HG03575 (cell line): ENCODE results near the gene EME1.

Experiments used
- ATAC-seq: cut with Tn5 transposase; IDR thresholded peaks from one replicate; pipeline ENCODE4 v1.9.1; 2021; ENCODE audit not compliant: unreplicated experiment, insufficient number of reproducible peaks, low FRiP score; ENCODE audit errors: extremely low read depth

Gene EME1

GRCh38 chr17:50347117-50347893, 25.7 kb upstream of the EME1 start:
- ATAC-seq, result no peak

DNA sequence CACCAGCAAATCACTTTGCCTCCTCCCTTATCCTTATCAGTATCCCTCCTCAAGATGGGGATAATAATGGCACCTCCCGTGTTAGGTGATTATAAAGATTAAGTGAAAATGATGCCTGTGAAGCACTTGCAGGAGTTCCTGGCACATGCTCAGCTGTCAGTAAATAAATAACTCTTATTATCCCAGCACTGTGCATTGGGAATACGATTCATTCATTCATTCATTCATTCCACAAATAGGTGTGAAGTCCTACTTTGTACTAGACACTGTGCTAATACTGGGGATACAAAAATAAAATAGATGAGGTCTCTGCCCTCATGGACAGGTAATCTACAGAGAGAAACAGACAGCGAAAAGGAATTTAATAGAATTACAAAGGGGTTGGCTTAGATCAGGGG, 25.1 kb upstream of the EME1 start:
- ATAC-seq, result no peak

GRCh38 chr17:50348522-50349242, 24.3 kb upstream of the EME1 start:
- no peak for ATAC-seq

DNA sequence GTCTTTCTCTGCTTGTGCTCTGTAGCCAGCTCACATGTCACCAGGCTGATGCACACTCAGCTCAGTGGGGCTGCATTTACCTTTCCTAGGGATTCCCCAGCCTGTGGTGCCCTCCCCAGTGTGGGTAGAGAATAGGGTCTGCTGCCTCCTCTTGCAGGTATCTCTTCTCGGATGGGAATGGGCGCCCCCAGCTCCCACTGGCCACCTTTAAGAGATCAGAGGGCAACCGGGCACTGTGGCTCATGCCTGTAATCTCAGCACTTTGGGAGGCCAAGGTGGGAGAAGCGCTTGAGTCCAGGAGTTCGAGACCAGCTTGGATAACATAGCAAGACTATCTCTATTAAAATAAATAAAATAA, 23.8 kb upstream of the EME1 start:
- no peak for ATAC-seq

GRCh38 chr17:50350733-50351132, 22.3 kb upstream of the EME1 start:
- no peak for ATAC-seq

DNA sequence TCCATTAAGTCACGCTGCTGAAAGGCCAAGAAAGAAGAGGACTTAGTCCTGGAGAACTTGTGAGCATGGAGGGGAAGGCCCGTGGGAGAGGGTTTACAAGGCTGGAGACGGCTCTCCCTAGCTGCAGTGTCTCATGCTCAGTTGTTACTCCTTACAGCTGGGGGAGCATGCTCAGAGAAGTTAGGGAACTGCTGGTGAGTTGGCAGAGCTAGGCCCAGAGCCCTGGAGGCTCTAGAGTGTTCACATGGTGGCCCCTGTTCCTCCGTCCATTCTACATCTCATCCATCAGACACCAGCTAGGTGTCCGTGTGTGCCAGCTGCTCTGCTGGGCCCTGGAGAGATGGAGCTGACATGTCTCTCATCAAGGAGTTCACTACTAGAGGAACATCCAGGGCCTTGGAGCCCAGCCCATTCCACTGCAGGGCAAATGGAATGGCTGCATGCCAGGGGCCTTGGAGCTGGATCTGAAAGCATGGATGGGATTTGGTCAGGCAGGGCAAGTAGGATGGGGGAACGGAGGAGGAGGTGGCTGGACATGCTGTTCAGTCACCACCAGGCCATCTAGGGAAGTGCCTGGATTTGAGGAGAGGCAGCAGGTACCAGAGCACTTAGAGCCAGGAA, 20.8 kb upstream of the EME1 start:
- ATAC-seq, result no peak

GRCh38 chr17:50352693-50353599, 20.1 kb upstream of the EME1 start:
- ATAC-seq, result no peak

DNA sequence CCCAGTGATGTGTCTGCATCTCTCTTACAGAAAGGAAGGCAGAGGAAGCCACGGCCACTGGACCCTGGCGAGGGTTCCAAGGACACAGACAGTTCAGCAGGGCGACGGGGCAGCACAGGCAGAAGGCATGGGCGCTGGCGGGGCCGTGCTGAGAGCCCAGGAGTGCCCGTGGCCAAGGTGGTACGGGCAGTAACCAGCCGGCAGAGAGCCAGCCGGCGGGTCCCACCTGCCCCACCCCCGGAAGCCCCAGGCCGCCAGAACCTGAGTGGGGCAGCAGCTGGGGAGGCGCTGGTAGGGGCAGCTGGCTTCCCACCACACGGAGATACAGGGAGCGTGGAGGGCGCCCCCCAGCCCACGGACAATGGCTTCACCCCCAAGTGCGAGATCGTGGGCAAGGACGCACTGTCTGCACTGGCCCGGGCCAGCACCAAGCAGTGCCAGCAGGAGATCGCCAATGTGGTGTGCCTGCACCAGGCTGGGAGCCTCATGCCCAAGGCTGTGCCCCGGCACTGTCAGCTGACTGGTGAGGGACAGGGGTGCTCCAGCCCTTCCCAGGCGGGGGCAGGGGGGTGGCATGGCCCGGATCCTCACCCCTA, 19.3 kb upstream of the EME1 start:
- ATAC-seq, result no peak

GRCh38 chr17:50354198-50354597, 18.8 kb upstream of the EME1 start:
- no peak for ATAC-seq

DNA sequence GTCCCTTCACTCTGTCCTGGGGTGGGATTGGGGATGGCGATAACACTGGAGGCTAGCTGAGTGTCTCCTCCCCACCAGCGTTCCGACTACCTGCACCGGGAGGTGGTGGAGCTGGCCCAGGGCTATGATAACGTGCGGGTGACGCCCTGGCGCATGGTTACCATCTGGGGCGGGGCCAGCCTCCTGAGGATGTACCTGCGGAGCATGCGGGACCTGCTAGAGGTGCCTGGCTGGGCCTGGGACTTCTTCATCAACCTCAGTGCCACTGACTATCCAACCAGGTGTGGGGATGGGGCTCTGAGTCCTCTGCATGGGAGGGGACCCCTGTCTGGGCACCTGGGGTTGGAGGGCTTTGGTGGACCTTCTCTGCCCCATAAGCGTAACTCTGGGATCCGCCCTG, 18.3 kb upstream of the EME1 start:
- no peak for ATAC-seq

- no peak for ATAC-seq
These were observed 17.7 kb upstream of the EME1 start for GRCh38 chr17:50355336-50355700.

GRCh38 chr17:50355701-50356341, 17.2 kb upstream of the EME1 start:
- ATAC-seq, result no peak

GRCh38 chr17:50356418-50356817, 16.6 kb upstream of the EME1 start:
- ATAC-seq, result no peak

DNA sequence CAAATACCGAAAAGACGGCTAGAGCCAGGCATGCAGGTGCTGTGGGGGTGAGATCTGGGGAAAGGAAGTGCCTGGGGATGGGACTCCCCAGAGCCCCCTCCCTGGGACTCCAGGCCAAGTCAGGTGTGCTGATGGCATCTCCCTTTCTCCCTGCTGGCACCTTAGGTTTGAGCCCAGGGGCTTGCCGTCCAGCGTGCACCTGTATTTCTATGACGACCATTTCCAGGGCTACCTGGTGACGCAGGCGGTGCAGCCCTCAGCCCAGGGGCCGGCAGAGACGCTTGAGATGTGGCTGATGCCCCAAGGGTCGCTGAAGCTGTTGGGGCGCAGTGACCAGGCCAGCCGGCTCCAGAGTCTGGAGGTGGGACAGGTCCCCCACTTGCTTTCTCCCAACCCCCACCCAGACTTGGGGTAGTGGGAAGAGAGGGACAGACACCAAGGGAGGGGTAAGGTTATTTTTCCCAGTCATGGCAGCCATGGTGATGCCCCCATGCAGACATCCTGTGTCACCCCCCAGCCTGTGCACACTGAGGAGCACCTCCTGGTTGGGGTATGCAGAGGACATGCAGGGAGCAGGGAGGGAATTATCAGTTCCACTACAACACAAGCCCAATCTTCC, 16.0 kb upstream of the EME1 start:
- no peak for ATAC-seq

DNA sequence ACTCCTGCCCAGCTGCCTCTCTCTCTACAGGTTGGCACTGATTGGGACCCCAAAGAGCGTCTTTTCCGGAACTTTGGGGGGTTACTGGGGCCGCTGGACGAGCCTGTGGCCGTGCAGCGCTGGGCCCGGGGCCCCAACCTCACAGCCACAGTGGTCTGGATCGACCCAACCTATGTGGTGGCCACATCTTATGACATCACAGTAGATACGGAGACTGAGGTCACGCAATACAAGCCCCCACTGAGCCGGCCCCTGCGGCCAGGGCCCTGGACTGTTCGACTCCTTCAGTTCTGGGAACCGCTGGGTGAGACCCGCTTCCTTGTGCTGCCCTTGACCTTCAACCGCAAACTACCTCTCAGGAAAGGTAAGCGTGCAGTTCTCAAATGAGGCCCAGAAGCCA, 14.9 kb upstream of the EME1 start:
- ATAC-seq, result no peak

GRCh38 chr17:50359005-50359699, 13.9 kb upstream of the EME1 start:
- no peak for ATAC-seq

DNA sequence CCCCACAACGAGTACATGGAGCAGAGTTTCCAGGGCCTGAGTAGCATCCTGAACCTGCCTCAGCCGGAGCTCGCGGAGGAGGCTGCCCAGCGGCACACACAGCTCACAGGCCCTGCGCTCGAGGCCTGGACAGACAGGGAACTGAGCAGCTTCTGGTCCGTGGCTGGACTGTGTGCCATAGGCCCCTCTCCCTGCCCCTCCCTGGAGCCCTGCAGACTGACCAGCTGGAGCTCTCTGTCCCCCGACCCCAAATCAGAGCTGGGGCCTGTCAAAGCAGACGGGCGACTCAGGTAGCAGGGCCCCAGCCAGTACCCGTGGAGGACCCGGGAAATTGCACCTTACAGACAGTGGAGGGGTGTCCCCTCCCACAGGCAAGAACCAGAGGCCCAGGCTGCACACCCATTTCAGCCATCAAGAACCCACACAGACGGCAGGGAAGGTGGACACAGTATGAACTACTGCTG, 13.0 kb upstream of the EME1 start:
- ATAC-seq, result no peak
